ENCODE results near the gene LEFTY1. TPM values are rescaled to one million over a fixed set of nuclear protein-coding genes. Genes with fewer than 3 reads are reported as not detected.

Gene LEFTY1
- total and polyA plus RNA-seq, 9 of the 15 experiments (the other 6 are each of a cell fraction or from before 2014, with no cell fraction given) = 0.07 to 0.24 (median 0.17) TPM; not detected in 5

- ATAC-seq (no peak), FAIRE-seq (no peak), DNase-seq (ENCODE audit: extremely low read depth in 1 of 4, low spot score in 3 of 4) (no peak)
- in situ Hi-C loops (cut with MboI) = no loop called here
- H3K4me1 ChIP-seq (replicated peaks in 1 of 2; ENCODE audit: control insufficient read depth in 2 of 2, insufficient read depth in 2 of 2, low read length in 2 of 2) = no peaks in the 10 kb centered on the region
- H4K20me1 ChIP-seq (replicated peaks; ENCODE audit: control insufficient read depth, insufficient read depth, low read length) = no peaks in the 10 kb centered on the region; the same call in 1 of the 2 replicates
- no peaks in the 10 kb centered on the region for H3K9me3 ChIP-seq (replicated peaks; ENCODE audit: control insufficient read depth, insufficient read depth, low read depth, low read length)
- intact Hi-C loops (cut with micrococcal nuclease) = no loop called here
- H3K27ac ChIP-seq (ENCODE audit: extremely low read depth, low read depth, low read length) = no peak overlapping the region
- 75% methylated on average over 11 of the region's 11 CpGs for WGBS (ENCODE audit: insufficient coverage, low coverage, missing lambda C conversion rate)
- H3K9ac ChIP-seq (ENCODE audit: insufficient read depth in 1 of 2, low read depth in 2 of 2, low read length in 2 of 2) = no peak overlapping the region
- no peak for TF ChIP-seq RBM15 (IDR thresholded peaks at IDR 0.05; ENCODE audit: insufficient read depth, low read length)
- no peak for TF ChIP-seq ZNF41 (CRISPR knock-in tag; conservative IDR thresholded peaks at IDR 0.05)
- TF ChIP-seq C11orf30 (IDR thresholded peaks at IDR 0.05; ENCODE audit: low read depth) = no peak
- no peak for TF ChIP-seq DPF2 (IDR thresholded peaks at IDR 0.05)
- no peak for TF ChIP-seq ZNF644 (tag; IDR thresholded peaks at IDR 0.05; ENCODE audit: low read depth)
- no peak for TF ChIP-seq RB1 (IDR thresholded peaks at IDR 0.05; ENCODE audit: low read depth)
- no peak for TF ChIP-seq CBX8 (IDR thresholded peaks at IDR 0.05; ENCODE audit: borderline replicate concordance, extremely low read depth, low read depth, low read length, poor library complexity, severe bottlenecking)
- no peak for TF ChIP-seq HEY1 (CRISPR knock-in tag; IDR thresholded peaks at IDR 0.05; ENCODE audit: borderline replicate concordance)
- no peak for TF ChIP-seq NFXL1 (CRISPR knock-in tag; IDR thresholded peaks at IDR 0.05)
- no peak for TF ChIP-seq CTCF (IDR thresholded peaks at IDR 0.05 in 2 of 3, conservative IDR thresholded peaks at IDR 0.05 in 1 of 3; ENCODE audit: insufficient read depth in 2 of 3, low read depth in 1 of 3, low read length in 3 of 3)
- no peak for TF ChIP-seq PML (IDR thresholded peaks at IDR 0.05; ENCODE audit: low read length)
- no peak for TF ChIP-seq ZBTB17 (CRISPR knock-in tag; IDR thresholded peaks at IDR 0.05)
- TF ChIP-seq, protein P1, sequence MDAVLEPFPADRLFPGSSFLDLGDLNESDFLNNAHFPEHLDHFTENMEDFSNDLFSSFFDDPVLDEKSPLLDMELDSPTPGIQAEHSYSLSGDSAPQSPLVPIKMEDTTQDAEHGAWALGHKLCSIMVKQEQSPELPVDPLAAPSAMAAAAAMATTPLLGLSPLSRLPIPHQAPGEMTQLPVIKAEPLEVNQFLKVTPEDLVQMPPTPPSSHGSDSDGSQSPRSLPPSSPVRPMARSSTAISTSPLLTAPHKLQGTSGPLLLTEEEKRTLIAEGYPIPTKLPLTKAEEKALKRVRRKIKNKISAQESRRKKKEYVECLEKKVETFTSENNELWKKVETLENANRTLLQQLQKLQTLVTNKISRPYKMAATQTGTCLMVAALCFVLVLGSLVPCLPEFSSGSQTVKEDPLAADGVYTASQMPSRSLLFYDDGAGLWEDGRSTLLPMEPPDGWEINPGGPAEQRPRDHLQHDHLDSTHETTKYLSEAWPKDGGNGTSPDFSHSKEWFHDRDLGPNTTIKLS (IDR thresholded peaks at IDR 0.05; ENCODE audit: borderline replicate concordance, low read depth) = no peak
- TF ChIP-seq ZNF134 (CRISPR knock-in tag; conservative IDR thresholded peaks at IDR 0.05) = no peak
- TF ChIP-seq NFATC3 (IDR thresholded peaks at IDR 0.05) = no peak
- TF ChIP-seq, protein P2, sequence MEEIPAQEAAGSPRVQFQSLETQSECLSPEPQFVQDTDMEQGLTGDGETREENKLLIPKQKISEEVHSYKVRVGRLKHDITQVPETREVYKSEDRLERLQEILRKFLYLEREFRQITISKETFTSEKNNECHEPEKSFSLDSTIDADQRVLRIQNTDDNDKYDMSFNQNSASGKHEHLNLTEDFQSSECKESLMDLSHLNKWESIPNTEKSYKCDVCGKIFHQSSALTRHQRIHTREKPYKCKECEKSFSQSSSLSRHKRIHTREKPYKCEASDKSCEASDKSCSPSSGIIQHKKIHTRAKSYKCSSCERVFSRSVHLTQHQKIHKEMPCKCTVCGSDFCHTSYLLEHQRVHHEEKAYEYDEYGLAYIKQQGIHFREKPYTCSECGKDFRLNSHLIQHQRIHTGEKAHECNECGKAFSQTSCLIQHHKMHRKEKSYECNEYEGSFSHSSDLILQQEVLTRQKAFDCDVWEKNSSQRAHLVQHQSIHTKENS (CRISPR knock-in tag; IDR thresholded peaks at IDR 0.05) = no peak
- TF ChIP-seq TEAD1 (CRISPR knock-in tag; IDR thresholded peaks at IDR 0.05) = no peak
- BruUV-seq (replicated peaks) = no TSS peak
- peaks cover 86% of the 10 kb centered on the region for H3K36me3 ChIP-seq (ENCODE audit: control insufficient read depth, insufficient read depth, low read length)
- CTCF ChIA-PET (ENCODE audit: low intra/inter-chr PET ratio) = interaction anchor here (0.7 kb wide), 1 partner anchor 75 kb away, joined by 3 read pairs; no protein-coding TSS in a partner anchor
- no peak overlapping the region for H2AFZ ChIP-seq (ENCODE audit: low read depth, low read length)
- H3K27me3 ChIP-seq (ENCODE audit: control insufficient read depth in 2 of 2, insufficient read depth in 2 of 2, low read length in 2 of 2) = no peaks in the 10 kb centered on the region
- no peaks in the 10 kb centered on the region for H3K9me1 ChIP-seq (ENCODE audit: control insufficient read depth, insufficient read depth, low read length)
- no peak overlapping the region for H3K4me2 ChIP-seq (ENCODE audit: insufficient read depth, low read length)
- H3K79me2 ChIP-seq (ENCODE audit: control insufficient read depth, insufficient read depth, low read length) = no peaks in the 10 kb centered on the region
- POLR2A ChIA-PET = interaction anchor here (0.6 to 5.1 kb wide), 4 partner anchors 10 to 1017 kb away, joined by 3 to 37 read pairs (median 3); partner anchors contain the start of gene TMEM63A
- H3K4me3 ChIP-seq = no peak overlapping the region
Measured at GRCh38 chr1:225871359-225872074, 17.4 kb downstream of the LEFTY1 start.

All from K562 (cell line).